NK-92 treated with Interleukin-12 subunit alpha and Interleukin-12 subunit beta, amount 100 ng/mL, for 24 hours (cell line): ENCODE measurements around the gene ELP4.
"Not testable (repeated sequence)": the region's sequence is repeated elsewhere in the genome, so short reads cannot be mapped to it uniquely, and the experiment has no call there.

Experiments
- DNase-seq: peaks from one replicate; lab custom pipeline; 2025; lab: John Stamatoyannopoulos, UW

ELP4 gene, protein sequence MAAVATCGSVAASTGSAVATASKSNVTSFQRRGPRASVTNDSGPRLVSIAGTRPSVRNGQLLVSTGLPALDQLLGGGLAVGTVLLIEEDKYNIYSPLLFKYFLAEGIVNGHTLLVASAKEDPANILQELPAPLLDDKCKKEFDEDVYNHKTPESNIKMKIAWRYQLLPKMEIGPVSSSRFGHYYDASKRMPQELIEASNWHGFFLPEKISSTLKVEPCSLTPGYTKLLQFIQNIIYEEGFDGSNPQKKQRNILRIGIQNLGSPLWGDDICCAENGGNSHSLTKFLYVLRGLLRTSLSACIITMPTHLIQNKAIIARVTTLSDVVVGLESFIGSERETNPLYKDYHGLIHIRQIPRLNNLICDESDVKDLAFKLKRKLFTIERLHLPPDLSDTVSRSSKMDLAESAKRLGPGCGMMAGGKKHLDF

DNA sequence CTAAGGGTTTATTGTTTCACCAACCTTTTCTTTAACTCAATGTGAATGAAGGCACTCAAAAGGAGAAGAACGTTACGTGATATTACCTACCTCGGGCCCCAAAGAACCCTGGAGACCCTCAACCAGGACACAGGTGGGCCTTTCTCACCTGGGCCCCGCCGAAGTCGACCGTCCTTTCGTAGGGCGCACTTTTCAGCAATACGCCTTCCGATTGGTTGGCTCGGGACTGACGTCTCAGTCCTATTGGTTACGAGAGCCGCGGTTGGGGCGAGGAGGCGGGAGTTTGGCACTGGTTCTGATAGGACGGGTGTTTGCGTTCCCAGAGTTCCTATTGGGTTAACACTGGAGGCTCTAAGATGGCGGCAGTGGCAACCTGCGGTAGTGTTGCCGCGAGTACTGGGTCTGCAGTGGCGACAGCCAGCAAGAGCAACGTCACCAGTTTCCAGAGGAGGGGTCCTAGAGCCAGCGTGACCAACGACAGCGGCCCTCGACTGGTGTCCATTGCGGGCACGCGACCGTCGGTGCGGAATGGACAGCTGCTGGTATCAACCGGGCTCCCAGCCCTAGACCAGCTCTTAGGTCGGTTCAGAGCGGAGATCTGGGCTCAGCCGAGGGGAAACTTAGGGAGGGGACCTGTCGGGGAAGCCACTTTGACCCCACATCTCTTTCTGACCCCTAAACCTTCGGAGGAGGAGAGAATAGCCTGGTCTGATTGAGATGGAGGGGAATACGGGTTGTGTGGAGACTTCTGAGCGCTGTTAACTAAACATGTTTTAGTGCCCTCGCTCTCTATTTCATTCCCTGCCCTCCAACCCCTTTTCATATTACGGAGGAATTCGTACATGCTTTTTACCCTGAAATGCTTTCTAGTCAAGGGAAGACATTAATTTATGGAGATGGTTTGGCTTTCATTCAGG lies at the start of gene ELP4, which contains the start of gene IMMP1L:
TSS of gene ELP4 (plus strand) at position 339 of the 917 bp plus-strand sequence. CDS start at position 357, 18 bp downstream.
TSS of gene IMMP1L (minus strand) at position 194 of the 917 bp plus-strand sequence. CDS start 46,346 bp downstream, outside the sequence.
- peak; percentile 92 for DNase-seq

DNA sequence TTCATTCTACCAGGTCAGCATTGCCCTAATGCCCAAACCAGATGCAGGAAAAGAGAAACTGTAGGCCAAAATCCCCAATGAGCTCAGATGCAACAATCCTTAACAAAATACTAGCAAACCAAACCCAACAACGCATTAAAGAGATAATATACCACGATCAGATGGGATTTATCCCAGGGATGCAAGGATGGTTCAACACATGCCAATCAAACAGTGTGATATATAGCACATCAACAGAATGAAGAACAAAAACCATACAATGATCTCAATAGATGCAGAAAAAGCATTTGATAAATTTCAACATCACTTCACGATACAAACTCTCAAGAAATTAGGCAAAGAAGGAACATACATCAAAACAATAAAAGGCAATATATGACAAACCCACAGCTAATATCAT lies 45.1 kb upstream of the ELP4 start:
- DNase-seq = no peak

DNA sequence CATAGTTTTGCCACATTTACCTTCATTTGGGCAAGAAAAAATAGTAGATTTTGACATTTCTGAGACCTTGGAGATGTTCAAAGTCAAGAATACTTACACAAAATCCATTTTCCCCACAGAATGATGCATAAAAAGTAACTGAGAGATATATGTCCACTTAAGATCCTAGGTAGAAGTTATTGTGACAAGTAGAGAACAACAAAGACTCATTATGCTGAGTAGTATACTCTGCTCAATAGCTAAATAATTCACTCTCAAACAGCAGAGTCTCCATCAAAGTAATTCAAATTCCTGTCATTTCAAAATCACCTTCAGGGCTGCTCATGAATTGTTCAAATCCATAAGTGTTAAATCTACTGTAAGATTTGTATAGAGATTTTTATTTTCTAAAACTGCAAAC lies 35.5 kb upstream of the ELP4 start:
- no peak for DNase-seq

DNA sequence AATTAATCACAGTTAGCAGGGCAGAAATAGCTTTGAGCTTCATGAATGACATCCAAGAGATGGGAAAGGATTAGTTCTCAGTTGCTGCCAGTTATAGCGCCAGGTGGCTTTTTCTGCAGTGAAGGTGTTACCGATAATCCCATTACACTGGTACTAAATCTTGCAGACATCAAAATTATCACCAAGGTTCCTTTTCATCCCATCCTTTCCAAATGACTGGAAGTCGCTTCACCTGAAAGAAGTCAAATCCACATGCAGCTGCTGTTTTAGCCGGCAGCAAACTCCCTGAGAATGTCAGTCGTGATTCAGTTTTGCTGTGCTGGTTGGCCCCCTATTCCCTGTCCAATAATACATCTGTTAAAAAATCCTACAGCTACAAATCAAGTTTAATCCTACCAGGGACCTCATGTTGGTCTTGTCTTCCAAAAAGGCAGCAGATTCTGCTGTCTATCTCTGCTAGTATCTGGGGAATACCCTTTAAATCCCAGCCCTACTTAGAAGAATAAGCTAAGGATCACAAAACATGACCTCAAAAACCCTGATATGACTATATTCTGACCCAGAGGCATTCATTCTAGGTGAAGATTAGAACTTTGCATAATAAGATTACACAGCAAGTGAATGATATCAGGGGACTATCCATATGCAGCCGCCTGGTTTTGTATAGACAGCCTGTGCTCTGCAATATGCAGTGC lies 31.9 kb upstream of the ELP4 start:
- DNase-seq = no peak

DNA sequence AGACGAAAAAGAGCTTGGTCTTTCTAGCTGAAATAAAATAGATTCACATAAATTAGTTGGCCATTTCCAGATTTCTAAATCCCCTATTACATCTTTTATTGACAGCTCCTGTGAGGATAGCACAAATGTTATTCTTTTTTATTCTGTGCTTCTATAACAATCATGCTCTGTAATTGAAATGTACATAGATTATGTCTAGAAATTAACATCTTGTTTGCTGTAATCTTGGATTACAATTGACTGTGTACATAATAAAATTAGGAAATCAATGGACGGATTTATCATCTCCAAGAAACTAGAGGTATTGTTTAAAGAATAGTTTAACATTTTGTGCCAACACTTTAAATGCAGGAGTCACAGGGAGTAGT lies 31.4 kb upstream of the ELP4 start:
- DNase-seq = no peak

DNA sequence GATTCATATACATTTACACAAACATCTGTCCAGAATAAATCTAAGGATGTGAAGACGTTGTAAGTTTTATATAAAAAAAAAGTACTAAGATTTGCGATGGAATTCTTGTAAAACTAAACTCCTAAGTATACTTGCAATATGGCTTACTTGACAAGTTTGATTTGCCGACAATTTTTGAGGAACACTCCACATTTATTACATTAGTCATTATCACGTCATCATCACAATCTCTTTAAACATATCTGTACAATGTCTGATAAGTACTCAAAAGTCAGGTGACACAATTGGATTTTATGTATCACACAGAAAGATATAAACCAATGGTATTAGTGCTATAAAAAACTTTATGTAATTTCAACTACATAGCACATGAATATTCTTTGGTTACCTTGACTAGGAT lies 30.5 kb upstream of the ELP4 start:
- DNase-seq = no peak

DNA sequence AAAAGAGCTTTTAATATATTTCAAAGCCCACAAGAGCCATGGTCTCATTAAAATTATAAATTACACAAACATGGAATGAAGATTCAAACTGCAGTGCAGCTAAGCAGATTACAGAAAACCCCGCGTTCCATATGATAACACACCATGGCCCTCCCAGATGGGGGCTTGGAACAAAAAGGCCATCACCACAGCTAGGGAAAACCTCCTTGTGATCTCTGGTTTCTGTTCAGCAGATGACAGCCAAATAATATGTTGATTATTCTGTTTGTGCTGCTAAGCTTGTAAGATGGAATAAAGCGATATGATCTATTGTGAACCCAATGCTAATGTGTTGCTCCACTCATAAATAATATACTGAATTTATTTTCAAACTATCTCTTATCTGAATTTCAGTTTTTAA lies 28.6 kb upstream of the ELP4 start:
- no peak for DNase-seq

DNA sequence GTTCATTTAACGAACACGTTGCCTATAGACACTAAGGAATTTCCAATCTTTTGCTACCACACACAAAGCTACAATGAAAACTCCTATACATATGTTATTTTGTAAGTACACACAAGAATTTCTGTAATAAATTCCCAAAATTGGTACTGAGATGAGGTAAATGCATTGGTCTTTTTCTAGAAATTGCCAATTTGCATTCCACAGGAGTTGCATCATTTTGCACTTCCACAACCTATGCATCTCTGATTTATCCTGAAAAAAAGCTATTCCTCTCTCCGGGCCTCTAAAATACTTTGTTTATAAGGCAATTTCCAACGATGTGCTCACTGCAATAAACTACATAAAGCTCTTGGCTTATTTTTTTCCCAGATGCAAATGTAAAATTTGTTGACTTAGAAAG lies 25.1 kb upstream of the ELP4 start:
- DNase-seq = no peak

DNA sequence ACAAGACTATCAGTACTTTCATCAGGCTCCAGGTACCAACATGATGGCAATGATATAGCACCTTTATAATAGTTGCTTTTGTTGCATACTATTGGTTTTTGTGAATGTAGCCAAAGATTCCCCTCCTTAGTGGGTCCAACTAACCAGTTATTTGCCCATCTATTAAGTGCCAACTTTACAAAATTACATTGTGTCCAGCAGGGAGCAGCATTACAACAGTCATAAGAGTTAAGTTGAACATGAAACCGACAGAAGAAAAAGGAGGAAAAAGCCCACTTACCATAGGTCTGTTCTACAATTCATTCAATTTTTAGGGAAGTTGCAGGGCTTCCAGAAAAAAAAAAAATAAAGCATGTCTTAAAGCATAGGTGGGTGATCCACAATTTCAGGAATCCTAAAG lies 21.7 kb upstream of the ELP4 start:
- DNase-seq = no peak

DNA sequence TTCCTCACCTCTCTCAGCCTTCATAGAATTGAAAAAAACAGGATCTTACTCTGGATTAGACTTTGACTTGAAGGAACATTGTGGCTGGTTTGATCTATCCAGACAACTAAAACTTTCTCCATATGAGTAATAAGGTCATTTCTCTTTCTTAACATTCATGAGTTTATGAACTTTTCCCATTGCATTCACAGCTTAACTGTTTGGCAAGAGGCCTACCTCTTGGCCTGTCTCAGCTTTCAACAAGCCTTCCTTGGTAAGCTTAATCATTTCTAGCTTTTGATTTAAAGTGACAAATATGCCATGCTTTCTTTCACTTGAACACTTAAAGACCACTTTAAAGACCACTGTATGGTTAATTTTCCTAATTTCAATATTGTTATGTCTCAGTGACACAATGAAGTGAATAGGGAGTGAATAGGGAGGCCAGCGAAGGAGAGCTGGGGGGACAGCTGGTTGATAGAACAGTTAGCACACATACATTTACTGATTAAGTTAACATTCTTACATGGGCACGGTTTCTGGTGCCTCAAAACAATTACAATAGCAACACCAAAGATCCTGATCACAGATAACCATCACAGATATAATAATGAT lies 17.1 kb upstream of the ELP4 start:
- DNase-seq = no peak

DNA sequence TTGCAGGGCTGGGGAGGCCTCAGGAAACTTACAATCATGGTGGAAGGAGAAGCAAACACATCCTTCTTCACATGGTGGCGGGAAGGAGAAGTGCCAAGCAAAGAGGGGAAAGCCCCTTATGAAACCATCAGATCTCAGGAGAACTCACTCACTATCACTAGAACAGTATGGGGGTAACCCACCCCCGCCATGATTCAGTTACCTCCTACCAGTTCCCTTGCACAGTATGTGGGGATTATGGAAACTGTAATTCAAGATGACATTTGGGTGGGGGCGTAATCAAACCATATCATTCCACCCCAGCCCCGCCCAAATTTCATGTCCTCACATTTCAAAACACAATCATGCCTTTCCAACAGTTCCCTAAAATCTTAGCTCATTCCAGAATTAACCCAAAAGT lies 16.3 kb upstream of the ELP4 start:
- DNase-seq = no peak

DNA sequence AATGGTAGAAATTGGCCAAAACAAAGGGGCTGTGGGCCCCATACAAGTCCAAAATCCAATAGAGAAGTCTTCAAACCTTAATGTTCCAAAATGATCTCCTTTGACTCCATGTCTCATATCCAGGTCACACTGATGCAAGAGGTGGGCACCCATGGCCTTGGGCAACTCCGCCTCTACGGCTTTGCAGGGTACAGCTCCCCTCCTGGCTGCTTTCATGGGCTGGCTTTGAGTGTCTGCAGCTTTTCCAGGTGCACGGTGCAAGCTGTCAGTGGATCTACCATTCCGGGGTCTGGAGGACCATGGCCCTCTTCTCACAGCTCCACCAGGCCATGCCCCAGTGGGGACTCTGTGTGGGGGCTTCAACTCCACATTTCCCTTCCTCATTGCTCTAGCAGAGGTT lies 15.8 kb upstream of the ELP4 start:
- not testable (repeated sequence) for DNase-seq

DNA sequence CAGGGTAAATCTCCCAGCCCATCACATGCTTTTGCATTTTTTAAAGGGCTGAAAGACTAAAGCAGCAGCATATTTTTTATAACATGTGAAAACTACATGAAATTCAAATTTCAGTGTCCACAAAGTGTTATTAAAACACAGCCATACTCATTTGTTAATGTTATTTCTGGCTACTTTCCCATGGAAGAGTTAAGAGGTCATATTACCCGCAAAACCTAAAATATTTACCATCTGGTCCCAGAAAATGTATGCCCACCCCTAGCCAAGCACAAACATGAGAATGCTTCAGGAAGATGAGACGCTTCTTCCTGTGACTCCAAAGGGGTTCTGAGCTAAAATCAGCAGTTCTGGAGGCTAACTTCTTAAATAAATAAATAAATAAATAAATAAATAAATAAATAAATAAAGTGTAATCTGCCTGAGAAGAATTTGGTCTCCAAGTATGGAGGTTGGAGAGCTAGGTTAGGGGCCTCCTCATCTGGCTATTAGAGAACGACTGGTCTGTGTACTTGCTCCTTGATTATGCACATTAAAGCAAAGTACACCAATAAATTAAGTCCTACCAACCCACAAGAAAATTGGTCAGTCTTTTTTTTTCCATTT lies 9.9 kb upstream of the ELP4 start:
- DNase-seq = no peak

DNA sequence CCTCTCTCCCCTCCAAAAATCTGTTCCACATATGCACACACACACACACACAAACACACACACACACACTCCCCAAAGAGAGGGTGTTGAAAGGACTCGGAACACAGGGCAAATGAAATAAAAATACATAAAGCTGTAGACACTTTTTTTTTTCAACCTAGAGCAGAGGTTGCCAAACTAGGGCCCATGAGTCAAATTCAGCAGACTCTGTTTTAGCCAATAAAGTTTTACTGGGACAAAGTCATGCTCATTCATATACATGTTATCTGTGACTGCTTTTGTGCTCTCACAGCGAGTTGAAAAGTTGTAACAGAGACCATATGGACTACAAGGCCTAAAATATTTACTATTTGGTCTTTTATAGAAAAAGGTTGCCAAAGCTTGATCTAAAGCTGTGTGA lies 9.0 kb upstream of the ELP4 start:
- no peak for DNase-seq

DNA sequence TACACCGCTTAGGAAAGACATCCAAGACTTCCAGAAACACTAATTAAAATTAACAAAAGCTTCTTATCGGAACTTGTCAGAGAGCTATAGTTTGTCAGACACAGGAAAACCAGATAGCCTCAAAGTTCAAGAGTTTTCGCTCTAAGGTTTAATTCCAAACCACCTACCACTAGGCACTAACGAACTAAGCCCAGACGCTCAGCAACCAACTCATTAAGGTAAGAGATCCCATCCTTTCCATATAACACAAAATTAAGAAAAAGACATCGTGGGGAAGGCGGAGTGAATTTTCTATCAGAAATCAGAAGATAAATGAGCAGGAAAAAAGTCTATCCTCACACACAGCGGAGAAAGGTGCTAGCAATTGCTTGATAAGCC lies 527 bp upstream of the ELP4 start:
- DNase-seq = no peak

DNA sequence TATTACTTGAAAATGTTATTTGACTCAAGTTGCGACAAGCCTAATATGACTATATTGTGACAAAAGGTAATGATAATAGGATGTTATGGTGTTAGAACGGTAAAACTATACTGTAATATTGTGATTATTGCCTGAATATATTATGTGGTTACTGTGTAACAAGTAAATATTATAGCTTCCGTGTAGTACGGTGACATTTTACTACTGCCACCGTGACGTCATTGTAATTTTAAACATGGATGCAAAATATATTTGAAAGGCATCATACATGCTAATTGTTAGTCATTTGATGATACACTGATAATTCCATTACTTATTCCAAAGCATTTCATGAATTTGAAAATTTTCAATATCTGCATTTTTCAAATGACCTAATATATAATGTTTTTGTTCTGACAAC lies 2.5 kb downstream of the ELP4 start:
- DNase-seq = no peak

DNA sequence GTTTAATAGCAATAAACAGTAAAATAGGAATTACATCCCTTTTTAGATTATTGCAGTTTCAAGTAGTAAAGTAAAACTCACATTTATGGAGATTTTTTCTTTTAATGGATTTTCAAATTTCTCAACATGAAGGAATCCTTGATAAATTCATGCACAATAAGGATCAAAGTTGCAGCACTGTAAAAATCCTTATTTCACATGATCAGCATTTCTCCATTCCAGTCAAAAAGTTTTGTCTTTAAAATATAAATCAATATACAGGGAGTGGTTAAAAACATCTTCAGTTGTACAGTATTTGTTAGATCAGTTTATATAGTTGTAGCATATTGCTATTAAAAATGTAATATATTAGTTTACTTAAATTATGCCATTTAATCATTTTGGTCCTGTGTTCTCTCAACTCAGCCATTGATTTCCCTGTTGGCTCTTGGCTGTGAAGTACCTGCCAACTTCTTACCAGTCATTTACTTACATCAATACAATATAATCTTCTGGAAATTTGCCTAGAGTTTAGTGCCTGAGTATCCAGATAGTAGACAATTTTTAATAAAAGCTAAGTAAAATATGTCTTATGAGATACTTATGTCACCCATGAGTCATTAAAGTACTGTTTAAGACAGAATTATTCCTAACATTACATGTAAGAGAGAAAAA lies 12.1 kb downstream of the ELP4 start:
- no peak for DNase-seq

DNA sequence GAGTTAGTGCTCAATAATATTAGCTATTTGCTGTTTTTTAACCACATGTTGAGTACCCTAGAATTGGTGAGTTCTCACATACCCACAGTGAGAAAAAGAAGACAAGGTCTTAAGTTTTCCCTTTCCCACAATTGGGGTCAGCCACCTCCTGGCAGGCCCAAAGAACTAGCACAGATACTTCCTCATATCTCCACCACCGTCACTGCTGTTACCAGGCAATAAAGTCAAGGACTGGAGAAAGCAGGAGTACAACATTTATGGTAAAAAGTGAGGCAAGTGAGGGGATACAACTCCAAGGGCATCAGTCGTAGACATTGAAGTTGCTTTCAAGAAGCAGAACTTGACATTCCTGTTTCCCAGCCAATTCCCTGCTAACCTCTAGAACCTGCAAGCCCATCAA lies 19.6 kb downstream of the ELP4 start:
- DNase-seq = no peak

DNA sequence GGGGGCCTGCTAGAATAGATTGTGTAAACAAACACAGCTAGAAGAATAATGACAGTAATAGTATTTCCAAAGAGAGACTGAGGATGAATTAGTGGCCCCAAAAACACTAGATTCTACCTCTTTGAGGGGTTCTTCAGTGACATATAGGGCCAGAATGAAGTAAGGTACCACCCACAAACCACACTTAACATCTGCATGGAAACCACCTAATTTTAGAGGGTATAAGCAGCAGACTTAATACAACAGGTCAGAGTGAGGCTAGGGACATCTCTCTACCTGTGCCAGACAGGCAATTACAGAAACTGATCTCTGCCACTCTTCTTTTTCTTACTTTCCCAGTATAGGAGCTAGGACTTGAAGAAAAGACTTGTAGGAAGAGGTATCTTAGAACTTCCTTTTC lies 20.1 kb downstream of the ELP4 start:
- no peak for DNase-seq

DNA sequence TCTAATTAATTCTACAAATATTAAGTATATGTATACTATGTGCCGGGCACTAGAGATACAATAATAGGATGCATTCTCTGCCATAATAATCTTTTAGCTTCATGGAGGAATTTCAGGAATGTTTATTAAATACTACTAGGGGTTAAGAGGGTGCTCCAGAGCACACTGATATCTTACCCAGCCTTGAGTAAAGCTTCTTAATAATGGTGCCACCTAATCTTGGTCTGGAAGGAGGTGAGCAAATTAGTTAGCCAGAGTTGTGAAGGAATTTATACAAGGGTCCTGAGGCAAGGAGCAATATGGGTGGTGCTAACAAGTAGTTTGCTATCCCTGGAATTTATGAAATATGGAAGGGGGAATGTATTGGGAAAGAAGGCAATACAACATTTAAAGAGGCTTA lies 21.7 kb downstream of the ELP4 start:
- DNase-seq = no peak

DNA sequence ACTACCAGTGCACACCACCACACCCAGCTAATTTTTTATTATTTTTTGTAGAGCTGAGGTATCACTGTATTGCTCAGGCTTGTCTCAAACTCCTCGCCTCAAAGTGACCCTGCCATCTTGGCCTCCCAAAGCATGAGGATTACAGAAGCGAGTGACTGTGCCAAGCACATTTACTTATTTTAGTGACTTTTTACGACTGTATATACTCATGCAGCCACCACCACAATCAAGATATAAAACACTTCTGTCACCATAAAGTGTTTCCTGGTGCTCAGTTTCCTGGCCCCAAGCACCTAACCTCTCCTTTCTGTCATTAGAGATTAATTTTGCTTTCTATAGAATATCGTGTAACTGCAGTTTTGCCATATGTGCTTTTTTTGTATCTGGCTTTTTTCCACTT lies 25.9 kb downstream of the ELP4 start:
- DNase-seq = no peak
